Loucy (cell line): Measurements from ENCODE around the gene XPNPEP1.

ENCODE experiments used
- CTCF ChIP-seq: fragments of 200-600 bp; sonication (generic); conservative IDR thresholded peaks from 2 replicates; pipeline ENCODE4 v1.5.1; 2014; ENCODE audit warnings: mild to moderate bottlenecking, antibody characterized with exemption, low read length
- EZH2phosphoT487 ChIP-seq: fragments of 200-600 bp; IDR thresholded peaks from 2 replicates; pipeline ENCODE4 v1.6.1; 2018; ENCODE audit warnings: antibody characterized with exemption, mild to moderate bottlenecking, moderate library complexity, borderline replicate concordance

- TF ChIP-seq EZH2phosphoT487 (no peak), CTCF (no peak)
Measured at GRCh38 chr10:109882251-109883057, 40.9 kb downstream of the XPNPEP1 start.
